ENCODE results near the gene HOATZ.

HOATZ gene

GRCh38 chr11:111582881-111583280 lies 68.3 kb downstream of the HOATZ start:
- DNase-seq = no peak

DNA sequence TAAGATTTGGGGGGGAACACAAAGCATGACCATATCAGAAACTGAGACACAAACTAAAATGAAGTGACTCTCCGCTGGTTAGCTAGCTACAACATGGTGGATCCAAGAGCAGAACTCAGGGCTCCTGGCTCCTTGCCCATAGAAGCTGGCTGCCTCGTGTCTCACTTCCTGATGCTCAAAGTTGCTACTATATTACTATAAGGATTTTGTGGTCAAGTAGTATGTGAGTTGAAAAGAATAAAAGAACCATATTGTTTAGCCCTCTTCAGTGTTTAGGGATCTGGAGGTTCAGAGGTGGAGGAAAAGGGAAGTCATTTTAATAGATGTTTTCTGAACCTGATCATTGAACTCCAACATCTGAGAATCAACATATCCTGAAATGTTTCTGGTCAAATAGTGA lies 70.8 kb downstream of the HOATZ start:
- DNase-seq = peak; percentile 73 to 82

GRCh38 chr11:111586388-111586831 lies 71.8 kb downstream of the HOATZ start:
- DNase-seq = peak; percentile 70 to 77

Measured in inflammatory macrophage (primary cell).